ENCODE data around the gene DIO3.
"Not testable (repeated sequence)": the region's sequence is repeated elsewhere in the genome, so short reads cannot be mapped to it uniquely, and the experiment has no call there.

The DIO3 gene

DNA sequence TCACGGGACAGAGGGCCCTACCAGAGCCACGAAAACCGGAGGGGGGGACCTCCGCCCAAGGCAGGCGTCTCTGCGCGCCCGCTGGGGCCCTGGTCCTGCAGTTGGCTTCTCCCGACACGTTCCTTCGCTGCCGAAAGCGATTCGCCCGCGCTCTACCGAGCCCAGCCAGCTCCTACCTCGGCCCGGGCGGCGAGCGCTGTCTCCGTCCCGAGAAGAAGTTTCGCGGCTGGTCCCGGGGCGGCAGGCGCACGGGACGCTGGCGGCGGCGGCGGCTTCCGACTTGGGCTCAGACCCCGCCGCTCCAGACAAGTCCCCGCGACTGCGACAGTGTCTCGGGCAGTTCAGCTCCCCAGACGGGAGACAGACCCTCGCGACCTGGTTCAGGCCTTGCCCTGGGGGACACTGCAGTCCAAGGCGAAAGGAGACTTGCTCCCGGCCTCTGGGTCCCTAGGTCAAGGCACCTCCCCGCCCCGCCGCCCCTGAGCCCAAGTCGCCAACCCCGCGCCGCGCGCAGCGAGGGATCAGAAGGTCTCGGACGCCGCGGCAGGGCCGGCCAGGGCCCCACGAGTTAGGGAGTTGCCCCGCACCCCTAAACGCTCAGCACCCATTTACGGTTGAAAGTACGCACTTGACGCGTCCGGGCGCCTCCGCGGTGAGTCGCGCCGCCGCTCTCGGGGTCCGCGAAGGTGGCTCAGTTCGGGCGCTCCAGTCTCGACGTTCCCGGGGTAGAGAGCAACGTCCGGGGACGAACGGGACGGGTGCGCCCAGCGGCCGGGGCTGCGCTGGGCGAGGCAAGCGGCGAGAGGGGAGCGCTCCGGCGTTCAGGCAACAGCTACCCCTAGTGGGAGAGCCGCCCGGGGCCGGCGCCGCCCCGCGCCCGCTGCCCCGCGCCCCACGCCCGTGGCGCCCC lies 1.4 kb upstream of the DIO3 start:
- DNase-seq: peak; percentile 8

DNA sequence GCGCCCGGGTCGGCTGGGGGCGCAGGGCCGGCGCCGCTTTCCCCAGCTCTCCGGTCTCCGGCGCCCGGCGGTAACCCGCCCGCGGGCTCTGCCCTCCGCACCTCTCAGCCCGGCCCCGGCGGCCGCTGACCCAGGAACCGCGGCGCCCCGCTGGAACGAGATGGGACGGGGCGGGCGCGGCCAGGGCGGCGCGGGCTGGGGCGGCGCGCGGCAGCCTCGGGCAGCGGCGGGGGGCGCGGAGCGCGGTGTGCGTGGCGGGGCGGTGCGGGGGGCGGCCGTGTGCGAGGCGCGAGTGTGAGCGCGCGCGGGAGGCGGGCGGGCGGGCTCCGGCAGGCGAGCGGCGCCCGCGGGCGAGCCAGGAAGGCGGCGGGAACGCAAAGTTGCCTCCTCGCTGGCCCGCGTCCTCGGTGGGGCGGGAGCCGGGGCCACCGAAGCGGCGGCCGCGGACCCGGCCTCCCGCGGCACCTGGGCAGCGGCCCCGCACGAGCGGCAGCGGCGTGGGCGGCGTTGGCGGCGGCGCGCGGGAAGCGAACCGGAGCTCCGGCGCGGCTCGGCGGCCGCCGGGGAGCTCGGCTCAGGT lies 671 bp upstream of the DIO3 start:
- no peak for DNase-seq

DNA sequence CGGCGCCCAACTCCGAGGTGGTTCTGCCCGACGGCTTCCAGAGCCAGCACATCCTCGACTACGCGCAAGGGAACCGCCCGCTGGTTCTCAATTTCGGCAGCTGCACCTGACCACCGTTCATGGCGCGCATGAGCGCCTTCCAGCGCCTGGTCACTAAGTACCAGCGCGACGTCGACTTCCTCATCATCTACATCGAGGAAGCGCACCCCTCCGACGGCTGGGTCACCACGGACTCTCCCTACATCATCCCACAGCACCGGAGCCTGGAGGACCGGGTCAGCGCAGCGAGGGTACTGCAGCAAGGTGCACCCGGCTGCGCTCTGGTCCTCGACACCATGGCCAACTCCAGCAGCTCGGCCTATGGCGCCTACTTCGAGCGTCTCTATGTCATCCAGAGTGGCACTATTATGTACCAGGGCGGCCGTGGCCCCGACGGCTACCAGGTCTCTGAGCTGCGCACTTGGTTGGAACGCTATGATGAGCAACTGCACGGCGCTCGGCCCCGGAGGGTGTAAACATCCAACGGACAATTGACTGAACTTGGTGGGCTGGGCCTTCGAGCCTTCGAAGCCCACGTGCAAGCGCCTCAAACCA lies 699 bp downstream of the DIO3 start:
- no peak for DNase-seq

DNA sequence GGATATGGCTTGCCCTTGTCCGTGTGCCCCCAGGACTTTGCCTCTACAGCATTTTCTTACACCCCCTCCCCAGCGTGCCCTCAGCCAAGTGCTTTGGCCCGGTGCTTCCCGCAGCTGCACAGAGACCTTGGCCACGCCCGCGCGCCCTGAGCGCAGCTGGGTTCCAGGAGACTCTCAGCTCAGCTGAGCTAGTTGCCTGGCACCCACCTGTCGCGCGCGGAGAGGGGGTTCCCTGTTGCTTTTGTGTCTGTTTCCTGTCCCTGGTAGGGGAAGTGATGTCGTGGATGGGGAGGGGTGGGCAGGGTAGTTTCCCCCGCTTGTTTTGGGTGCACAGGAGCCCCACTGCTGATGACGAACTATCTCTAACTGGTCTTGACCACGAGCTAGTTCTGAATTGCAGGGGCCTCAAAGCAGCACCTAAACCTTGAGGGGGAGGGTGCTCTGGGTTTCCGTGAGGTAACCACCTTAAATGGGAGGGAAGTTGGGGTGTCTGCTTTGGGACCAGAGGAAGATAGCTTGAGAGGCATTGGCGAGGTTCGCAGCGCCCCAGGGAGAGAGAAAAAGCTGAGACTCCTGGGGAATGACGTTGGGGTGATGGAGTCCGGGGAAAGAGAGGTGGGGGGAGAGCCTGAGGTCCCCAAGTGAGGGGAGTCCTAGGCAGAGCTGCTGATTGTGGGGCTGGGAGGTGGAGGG lies 1.5 kb downstream of the DIO3 start:
- peak; percentile 65 for DNase-seq

DNA sequence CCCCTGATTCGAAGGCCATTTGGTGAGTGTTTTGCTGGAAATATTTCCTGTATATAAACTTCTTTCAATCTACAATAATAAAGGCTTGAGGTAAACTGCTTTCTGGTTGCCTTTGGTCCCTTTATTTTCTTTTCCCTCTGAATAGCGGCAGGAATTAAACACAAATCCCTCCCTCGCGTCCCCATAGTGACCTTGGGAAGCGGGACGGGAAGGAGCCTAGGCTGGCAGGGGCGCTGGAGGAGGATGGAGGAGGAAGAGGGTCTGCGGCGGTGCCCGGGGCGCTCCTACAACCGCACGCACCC lies 2.0 kb downstream of the DIO3 start:
- DNase-seq: no peak

DNA sequence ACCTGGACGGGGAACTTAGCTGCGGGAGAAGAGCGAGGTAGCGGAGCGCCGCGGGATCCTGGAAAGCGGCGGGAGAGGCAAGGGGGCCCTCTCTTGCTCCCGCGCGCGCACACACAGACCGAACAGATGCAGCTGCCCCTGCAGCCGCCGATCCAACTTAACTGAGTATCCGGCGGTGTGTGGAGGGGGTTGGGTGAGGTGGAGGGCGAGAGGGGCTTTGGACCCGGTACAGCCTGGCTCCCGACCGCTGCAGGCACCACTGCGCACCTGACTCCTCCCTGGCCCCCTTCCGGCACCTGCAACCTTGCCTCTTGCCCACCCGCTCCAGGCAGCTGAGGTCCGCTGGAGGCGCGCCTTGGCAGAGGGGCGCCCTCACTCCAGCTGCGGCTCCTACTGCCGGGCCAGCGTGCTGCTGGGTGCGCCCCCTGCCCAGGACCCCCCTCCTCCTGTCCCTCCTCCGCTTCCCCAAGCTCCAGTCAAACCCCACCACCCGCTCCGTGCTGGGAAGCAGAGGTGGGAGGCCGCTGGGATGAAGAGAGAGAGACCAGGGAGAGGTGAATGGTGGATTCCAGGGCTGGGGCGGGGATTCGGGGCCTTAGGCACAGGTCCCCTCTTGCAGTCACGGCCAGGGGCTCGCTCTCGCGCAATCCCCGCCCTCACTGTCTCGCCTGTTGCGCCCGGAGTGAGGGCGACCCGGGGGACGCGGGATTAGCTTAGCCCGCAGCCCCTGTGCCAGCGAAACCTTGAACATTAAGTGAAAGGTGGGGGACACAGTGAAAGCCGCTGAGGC lies 2.6 kb downstream of the DIO3 start:
- DNase-seq: peak; percentile 51

DNA sequence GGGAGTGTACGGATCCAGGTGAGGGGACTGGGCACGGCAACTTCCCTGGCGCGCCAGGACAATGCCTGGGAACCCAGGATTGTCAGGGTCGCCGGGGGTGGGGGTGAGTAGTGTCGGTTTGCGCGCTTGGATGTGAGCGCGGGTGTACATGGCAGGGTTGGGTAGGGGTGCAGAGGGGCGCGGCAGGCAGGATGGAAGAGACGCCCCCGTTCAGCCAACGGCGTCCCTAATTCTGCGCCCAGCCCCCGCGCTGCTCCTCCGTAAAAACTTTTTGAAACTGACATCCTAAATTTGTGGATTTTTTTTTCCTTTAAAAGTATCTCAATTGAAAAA lies 3.1 kb downstream of the DIO3 start:
- no peak for DNase-seq

DNA sequence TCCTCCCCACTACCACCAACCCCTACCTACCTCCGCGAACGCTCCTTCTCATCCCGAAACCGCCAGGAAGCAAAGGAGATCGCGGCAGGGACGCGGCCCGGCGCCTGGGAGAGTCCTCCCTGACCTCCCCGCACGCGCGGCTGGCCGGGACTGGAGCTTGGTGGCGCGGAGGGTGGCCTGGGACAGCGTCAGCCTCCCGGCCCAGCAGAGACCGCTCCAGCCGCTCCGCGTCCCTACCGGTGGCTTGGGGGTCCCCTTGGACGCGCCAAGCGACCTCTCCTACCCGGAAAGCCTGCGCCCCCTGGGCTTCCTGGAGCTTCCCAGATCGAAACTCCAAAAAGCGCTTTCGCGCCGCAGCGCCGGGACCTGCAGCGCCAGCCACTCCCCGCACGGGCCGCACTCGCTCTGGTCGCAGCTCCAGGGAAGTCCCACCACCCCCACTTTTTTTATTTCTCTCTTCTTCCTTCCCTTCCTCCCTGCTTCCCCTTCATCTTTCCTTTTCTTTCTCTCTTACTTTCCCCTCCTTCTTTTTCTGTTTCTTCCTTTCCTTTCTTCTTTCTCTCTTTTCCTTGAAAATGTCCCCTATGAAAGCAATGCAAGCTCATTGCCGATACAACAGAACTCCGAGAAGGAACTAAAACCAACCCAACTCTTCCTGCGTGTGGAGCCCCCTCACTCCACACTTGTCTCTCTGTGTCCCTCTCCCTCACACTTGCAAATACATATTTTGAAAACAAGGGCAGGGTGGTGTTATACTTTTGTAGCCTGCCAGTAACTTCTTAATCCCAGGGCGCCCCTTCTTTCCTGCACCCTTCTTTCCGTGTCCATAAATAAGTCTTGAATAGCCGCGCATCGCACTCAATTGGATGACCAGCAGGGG lies 3.8 kb downstream of the DIO3 start:
- DNase-seq: no peak

DNA sequence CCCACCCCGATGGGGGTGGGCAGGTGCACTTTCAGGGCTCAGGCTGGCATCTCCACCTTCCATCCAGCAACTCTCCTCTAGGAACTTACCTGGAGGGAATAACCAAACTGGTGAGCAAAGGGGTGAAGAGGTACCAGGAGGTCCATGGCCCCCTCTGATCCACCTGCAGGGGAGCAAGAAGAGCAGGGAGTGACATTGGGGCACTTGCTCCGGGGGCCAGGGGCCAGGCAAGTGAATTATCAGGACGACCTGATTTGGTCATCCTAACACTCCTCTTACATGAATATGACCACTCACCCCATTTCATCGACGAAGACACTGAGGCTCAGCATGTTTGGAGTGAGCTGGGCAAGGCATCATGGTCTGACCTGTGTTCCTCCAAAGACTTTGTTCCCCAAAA lies 6.0 kb downstream of the DIO3 start:
- no peak for DNase-seq

DNA sequence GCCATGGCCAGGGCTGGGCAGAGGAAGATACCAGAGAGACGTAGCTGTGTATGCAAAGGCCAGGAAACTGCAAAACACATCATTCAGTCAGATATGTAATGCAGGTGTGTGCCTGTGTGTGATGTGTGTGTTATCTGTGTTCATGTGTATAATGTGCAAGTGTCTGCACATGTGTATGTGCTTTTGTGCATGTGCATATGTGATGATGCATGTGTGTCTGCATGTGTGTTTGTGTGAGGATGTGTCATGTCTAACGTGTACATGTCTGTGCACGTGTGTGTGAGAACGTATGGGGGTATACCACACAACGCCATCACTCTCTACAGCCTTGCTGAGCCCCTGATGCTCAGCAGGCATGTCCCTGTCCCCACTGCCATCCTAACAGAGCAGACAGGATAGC lies 9.7 kb downstream of the DIO3 start:
- DNase-seq: no peak

DNA sequence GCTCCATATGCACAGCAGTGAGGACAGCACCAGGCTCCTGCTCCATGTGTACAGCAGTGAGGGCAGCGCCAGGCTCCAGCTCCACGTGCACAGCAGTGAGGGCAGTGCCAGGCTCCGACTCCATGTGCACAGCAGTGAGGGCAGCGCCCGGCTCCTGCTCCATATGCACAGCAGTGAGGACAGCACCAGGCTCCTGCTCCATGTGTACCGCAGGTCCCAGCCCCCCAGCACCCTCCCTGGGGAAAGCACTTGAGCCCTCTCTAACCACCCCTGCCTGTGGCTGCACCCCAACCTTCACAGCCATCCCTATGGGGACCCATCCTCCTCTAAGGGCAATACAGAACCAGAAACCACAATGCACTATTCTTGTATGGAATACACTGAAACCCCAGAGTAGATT lies 11.2 kb downstream of the DIO3 start:
- not testable (repeated sequence) for DNase-seq

DNA sequence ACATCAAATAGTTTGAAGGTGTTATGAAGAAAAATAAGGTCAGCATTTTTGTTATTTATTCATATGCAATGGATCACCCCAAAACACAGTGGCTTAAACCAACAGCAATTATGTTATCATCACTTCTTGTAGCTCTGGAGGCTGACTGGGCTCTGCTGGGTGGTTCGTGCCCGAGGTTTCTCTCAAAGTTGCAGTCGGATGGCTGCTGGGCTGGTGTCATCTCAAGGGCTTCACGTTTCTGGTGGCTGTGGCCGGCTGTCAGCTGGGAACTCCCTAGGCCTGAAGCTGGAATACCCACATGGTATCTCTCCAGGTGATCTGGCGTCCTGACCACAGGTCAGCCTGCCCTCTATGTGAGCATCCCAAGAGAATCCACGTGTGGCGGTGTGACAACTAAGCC lies 12.0 kb downstream of the DIO3 start:
- DNase-seq: no peak

DNA sequence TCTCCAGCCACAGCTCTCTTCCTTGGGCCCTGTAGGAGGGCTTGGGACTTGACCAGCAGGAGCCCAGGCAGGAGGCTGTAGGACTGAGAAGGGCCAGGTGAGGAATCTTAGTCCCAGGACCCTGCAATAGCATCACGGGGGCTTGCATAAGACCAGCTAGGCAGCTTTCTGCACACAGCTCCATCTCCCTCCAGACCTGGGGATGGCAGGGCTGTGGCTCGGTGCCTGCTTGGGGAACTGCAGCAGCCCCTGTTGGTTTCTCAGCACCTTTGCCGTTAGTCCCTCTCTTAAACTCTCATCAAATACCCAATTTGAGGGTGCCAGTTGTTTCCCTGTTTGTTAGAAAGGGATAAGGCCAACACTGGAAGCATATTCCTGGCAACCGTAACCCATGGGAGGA lies 14.3 kb downstream of the DIO3 start:
- DNase-seq: no peak

DNA sequence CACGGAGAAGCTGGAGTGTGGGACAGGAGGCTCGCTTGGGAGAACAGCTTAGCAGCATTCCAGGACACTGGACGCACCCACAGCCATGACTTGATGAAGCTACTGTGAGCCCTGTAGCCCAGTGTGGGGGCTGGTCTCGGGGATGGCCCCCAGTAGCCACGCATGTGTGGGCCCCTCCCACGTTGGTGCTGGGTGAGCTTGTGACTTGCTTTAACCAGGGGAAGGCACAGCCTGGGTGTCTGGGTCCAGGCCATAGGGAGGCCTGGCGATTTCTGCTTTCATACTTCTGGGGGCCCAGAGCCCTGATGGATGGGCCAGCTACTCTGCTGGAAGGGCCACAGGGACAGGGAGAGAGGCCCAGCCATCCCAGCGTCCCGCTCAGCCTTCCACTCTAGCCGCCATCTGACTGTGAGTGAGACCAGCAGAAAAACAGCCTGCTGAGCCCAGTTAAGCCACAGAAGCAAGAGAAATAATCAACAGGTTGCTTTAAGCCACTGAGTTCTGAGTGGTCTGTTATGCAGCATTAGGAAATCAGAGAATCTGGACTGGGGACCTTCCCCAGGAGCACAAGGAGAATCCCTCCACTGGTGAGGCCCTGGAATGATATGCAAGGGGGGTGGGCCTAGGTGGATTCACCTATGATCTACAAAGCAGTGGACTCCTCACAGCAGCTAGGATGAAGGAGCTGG lies 16.1 kb downstream of the DIO3 start:
- no peak for DNase-seq

DNA sequence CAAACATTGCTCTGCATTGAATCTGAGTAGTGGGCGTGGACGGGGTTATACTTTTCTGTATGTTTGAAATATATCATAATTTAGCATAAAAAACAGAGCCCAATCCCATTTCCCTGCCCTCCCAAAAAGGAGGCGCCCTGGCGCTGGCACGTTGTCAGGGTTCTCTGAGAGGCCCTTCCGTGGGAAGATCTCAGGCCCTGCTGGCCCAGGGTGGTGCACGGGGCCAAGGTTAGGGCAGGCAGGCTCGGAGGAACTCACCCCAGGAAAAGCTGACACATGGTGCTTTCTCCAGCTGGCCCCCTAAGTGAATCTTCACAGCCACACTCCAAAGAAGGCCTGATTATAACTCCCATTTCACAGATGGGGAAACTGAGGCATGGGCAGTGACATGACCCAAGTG lies 17.2 kb downstream of the DIO3 start:
- no peak for DNase-seq

DNA sequence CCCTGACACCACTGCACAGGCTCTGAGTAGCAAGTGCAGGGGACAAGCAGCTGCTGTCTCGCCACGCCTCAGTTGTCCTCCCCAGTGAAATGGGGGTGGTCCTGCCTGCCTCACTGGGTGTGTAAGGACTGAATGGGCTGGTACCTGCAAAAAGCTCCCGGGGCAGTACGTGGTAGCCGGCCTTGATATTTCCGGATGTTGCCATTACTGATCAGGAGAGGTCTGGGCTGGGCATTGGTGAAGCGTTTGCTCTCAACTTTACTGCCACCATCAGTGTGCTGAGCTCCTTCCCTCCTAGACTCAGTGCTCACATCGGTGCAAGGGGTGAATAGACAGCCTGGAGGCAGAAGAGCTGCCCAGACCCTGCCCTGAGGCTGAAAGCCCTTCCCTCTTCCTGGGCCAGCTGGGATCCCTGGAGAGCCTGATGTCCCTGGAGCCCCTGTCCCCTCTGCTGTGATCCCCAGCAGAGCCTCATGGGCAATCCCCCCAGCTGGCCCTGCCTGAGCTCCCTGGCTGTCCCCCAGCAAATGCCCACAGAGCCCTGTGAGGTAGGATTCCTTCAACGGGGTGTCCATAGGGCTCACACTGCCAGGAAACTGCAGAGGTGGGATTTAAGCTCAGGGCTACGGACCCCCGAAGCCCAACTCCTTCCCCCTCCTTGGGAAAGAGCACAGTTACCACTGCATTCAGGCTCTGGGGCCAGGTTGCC lies 18.2 kb downstream of the DIO3 start:
- no peak for DNase-seq

DNA sequence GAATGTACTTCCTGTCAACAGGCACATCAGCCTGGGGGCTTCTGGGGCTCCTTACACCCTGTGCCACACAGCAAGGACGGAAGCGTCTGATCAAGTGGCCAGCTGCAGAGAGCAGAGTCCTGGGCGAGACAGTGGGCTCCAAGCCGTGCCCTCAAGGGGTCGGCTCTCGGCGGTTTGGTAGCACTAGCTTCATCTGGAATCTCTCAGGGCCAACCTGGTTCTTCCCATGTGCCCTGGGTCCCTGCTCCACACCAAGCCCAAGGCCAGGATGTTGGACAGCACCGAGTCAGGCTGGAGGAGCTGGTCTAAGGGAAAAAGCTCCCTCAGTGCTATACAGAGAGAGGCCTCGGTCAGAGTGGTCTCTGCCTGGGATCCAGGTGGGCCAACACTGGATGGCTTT lies 20.5 kb downstream of the DIO3 start:
- DNase-seq: no peak

DNA sequence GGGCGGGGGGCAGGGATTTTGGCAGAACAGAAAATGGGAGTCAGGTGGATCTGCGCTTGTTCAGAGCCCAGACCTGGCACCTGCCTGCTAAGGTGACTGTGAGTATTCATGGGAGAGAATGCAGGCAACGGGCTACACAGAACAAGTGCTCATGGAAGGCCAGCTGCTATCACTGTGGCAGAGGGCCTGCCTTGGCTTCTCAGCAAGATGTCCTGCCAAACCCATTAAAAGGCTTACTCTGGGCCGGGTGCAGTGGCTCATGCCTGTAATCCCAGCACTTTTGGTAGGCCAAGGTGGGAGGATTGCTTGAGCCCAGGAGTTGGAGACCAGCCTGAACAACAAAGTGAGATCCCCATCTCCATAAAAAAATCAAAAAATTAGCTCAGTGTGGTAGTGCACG lies 21.0 kb downstream of the DIO3 start:
- no peak for DNase-seq

DNA sequence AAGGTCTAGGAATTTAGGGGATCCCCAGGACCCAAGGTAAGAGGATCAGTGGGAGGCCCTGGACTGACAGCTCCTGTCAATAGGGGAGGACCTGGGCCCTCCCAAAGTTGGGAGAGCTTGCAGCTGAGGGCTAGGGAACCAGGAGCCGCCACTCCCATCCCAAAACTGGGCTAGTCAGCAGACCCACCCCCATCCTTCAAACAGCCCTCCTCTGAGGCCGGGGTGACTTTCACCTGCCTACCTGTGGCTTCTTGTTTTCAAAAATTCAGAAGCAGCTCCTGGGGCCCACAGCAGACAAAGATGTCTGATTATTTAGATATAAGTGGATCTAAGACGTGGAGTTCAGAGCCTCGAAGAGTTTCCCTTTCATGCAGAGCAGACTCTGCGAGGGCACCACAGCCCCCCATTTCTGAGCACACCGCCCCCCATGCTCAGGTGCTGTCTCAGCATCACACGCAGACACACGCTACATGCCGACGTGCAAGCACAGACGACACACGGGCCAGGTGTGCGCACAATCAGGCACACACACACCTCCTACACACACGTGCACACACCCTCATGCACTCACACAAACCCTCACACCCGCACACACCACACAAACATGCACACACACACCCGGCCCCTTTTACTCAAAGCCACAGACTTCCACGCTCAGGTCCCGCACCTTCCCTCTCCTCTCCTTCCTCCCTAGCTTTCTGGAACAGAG lies 21.9 kb downstream of the DIO3 start:
- no peak for DNase-seq

DNA sequence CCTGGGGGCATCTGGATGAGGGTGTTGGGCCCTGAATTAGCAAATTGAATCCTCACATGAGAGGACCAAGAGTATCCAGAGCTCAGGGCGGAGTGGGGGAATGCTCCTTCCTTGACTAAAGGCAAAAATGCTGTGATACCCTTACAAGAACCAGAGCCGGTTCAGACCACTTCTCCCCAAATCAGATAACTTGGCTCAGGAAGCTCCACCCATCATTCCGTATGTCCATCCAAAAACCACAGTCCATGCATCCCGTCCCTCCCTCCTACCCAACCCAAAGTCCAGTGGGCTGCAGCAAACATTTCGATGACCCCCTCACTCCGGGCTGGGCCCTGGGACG lies 22.4 kb downstream of the DIO3 start:
- no peak for DNase-seq
